Endometrium (tissue), 2 donors: Measurements from ENCODE around the gene CABLES1.

Experiments
- FAIRE-seq: peaks from 2 replicates; lab custom pipeline; 2012; peaks lifted over from hg19 to GRCh38; lab: Jason Lieb, UNC
- donor health status: control.
- donor health status: control.

The CABLES1 gene

DNA sequence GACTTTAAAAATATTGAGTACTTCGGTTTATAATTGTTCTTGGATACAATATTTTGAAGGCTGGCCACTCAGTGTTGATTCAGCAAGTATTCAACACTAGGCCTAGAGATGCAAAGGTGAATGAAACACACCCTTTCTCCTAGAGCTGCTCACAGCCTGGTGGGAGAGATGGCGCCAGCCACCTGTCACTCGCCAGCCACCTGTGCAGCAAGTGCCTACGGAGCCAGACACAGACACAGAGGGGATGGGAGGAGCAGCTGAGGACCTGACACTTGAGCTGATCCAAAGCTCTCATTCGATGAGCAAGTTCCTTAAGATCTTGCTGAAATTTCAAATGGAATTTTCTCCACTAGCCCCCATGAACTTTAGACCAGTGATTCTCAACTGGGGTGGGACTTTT lies 166.7 kb downstream of the CABLES1 start:
- FAIRE-seq = no peak

DNA sequence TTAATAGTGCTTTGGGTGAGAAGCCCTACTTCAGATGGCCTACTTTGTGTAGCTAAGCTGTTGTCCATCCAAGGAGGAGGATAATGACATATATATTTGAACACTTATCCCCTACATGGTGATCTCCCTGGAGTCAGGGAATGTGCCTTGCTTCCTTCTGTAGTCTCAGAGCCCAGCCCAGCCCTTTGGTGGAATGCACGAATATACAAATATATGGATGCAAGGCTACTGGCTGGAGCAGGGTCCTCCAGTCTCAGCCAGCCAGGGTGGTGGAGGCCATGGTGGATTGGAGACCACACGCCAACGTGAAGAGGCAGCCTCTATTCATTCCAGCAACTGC lies 167.2 kb downstream of the CABLES1 start:
- FAIRE-seq = no peak

DNA sequence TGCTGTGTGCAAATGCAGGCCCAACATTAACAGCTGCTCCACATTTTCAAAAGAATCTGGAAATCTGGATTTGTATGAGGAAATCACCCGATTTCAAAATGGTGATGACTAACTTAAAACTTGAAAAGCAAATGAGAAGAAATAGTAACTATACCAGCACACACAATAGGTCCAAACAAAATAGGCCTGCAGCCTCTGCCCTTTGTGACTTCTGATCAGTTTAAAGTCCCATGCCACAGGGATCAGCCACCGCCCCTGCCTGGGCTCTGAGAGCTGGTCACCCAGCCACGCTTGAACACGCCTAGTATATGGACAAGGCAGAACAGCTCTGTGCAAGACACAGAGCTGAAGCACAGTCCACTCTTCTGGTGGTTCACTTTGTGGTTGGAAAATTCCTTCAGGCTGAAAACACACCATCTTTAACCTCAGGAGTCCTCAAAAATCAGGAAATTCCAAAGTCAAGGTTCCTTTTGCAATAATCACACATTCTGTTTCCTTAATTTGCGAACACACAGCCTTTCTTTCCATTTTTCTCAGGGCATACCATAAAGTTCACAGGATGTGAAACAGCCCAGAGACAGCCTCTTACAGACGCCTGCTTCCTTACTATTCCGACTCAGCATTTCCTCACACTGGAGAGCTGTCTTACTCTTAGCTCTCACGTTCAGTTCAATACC lies 167.7 kb downstream of the CABLES1 start:
- FAIRE-seq = no peak

DNA sequence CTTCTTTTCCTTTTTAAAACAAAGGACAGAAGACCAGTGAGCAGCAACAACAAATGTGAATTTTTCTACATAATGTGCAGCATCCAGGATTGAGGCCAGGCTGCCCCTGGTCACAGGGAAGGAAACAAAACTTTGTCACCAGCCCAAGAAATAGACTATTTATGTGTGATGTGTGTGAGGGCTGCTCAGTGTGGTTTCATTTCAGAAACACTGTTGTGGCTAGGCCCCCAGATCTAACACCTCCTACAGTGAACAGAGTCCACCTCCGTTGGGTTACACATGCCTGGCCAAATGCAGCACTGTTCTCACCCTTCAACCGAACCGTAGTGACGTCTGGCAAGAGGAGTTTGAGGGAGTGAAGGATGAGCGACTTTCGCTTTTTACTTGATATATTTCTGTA lies 171.5 kb downstream of the CABLES1 start:
- peak; percentile 70 for FAIRE-seq

DNA sequence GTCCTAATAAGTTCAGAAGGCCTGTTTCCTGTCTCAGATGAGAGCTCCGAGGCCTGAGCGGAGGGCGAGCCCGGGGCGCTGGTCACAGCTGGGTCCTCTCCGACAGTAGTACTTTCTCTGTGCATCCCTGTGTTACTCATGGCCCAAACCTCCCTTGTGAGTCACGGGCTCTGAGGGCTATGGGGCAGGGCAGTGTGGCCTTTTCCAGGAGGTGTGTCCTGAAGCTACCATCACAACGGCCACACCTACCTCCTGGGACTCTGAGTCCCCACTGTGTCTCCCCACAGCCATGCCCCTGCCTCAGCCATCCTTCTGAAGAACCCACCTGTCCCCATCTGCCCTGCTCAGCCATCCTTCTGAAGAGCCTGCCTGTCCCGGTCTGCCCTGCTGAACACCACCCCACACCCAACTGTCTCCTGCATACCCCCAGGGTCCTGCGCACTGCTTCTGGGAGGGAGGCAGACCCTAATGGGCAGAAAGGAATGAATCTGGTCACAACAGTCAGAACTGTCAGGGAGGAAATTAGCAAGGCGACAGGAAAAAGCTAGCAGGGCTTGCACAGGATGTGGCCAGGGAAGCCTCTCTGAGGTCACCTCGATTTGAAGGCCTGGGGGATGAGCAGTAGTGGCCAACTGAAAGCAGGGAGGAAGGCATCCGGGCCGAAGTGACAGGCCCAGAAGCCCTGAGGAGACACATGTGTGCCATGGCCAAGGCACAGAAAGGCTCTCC lies 172.4 kb downstream of the CABLES1 start:
- FAIRE-seq = no peak
